Tibial nerve (tissue), 4 donors: Measurements from ENCODE around the gene CORO7. TPM values are rescaled to one million over a fixed set of nuclear protein-coding genes. Genes with fewer than 3 reads are reported as not detected.

Source experiments
- DNase-seq, 2 donors: peaks; one replicate each; pipeline ENCODE4 v3.0.0-alpha.2; 2019; ENCODE audit warnings: low spot score in 2 of 2
- H3K27ac ChIP-seq, 4 donors: fragments of 200-600 bp; sonication (generic) in 3 of 4; one replicate each; pipeline ENCODE4 v1.5.1; 2017 to 2019; ENCODE audit warnings: mild to moderate bottlenecking in 1 of 4
- H3K27me3 ChIP-seq, 2 donors: fragments of 200-600 bp; sonication (generic) in 1 of 2; one replicate each; pipeline versions ENCODE4 v1.5.1 to v1.6.0; 2017 to 2019
- H3K36me3 ChIP-seq, 3 donors: fragments of 200-600 bp; sonication (generic); one replicate each; pipeline ENCODE4 v1.5.1; 2018 to 2019
- H3K4me1 ChIP-seq, 4 donors: fragments of 200-600 bp; sonication (generic) in 3 of 4; one replicate each; pipeline ENCODE4 v1.5.1; 2017 to 2019
- H3K4me3 ChIP-seq, 4 donors: fragments of 200-600 bp; sonication (generic) in 3 of 4; one replicate each; pipeline ENCODE4 v1.5.1; 2017 to 2019; ENCODE audit warnings: mild to moderate bottlenecking in 1 of 4, moderate library complexity in 1 of 4
- H3K9me3 ChIP-seq, 4 donors: fragments of 200-600 bp; sonication (generic) in 3 of 4; one replicate each; pipeline ENCODE4 v1.5.1; 2017 to 2019
- CTCF ChIP-seq, 5 experiments: fragments of 200-600 bp in 3 of 5; fragments of 450-650 bp in 2 of 5; sonication (generic) in 3 of 5; IDR thresholded peaks; one replicate each; pipeline ENCODE4 v1.5.1; 2016 to 2019; ENCODE audit warnings: antibody characterized with exemption in 5 of 5, mild to moderate bottlenecking in 3 of 5, moderate library complexity in 2 of 5
- EP300 ChIP-seq, 2 donors: sonication (generic); formaldehyde crosslinking; IDR thresholded peaks; one replicate each; pipeline ENCODE4 v1.6.1; 2017; ENCODE audit warnings: antibody characterized with exemption in 2 of 2, mild to moderate bottlenecking in 1 of 2
- POLR2A ChIP-seq, 2 donors: fragments of 450-650 bp; IDR thresholded peaks; one replicate each; pipeline ENCODE4 v1.6.1; 2017; ENCODE audit warnings: antibody characterized with exemption in 2 of 2, mild to moderate bottlenecking in 2 of 2, moderate library complexity in 2 of 2
- WGBS, 2 donors: methylation state at CpG; one replicate each; pipeline ENCODE4 v1.1.5; 2018; 5-methylcytosine and 5-hydroxymethylcytosine counted together
- total RNA-seq, 4 donors: library from RNA; depleted of rRNA; stranded (reverse); fragments of >200 nt; gene quantifications; one replicate each; pipeline ENCODE4 v1.1.0, GENCODE V29; 2016

Gene CORO7
- total RNA-seq, 4 donors from 2014 or later = 27.8 to 77.4 (median 52.1) TPM

GRCh38 chr16:4450430-4450829, 34.0 kb upstream of the CORO7 start:
- Histone ChIP-seq H3K27ac (no peak overlapping the region), H3K9me3 (no peaks in the 10 kb centered on the region), H3K36me3 (peaks cover 3 to 98% (median 29%) of the 10 kb centered on the region in 3 donors), H3K27me3 (no peaks in the 10 kb centered on the region), H3K4me3 (no peak overlapping the region), H3K4me1 (no peaks in the 10 kb centered on the region)
- DNase-seq = no peak
- 94% methylated on average over 9 to 12 of the region's 14 CpGs for WGBS, 2 donors
- TF ChIP-seq POLR2A (IDR thresholded peaks at IDR 0.05) (no peak), EP300 (IDR thresholded peaks at IDR 0.05) (no peak), CTCF (IDR thresholded peaks at IDR 0.05) (no peak)

- Histone ChIP-seq H3K4me1 (no peaks in the 10 kb centered on the region), H3K36me3 (peaks cover 6 to 100% (median 25%) of the 10 kb centered on the region in 3 donors), H3K27ac (no peak overlapping the region), H3K4me3 (no peak overlapping the region), H3K27me3 (no peaks in the 10 kb centered on the region), H3K9me3 (no peaks in the 10 kb centered on the region)
- no peak for DNase-seq
- TF ChIP-seq EP300 (IDR thresholded peaks at IDR 0.05) (no peak), CTCF (IDR thresholded peaks at IDR 0.05) (no peak), POLR2A (IDR thresholded peaks at IDR 0.05) (no peak)
- WGBS, 2 donors = 91 to 94% methylated on average over 4 of the region's 4 CpGs
These were observed 27.6 kb upstream of the CORO7 start for GRCh38 chr16:4443986-4444385.

- peaks cover 6 to 100% (median 25%) of the 10 kb centered on the region in 3 donors for H3K36me3 ChIP-seq
These were observed 26.9 kb upstream of the CORO7 start for GRCh38 chr16:4443271-4443670.

DNA sequence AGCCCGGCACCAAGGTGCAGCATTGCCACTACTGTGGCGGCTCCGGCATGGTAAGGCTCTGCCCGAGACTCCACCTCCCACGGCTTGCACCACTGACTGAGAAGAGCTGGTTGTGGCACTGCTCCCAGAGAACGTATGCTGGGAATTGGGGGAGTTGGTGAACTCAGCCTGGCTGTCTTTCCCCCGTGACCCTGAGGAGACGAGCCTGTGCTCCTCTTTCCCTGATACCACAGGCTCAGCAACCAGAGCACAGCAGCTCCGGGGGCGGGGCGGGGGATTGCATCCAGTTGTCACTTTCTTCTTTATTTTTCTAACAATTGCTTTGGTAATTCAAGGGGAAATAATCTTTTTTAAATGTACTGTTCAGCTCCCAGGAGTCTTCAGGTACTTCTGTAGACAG, 26.0 kb upstream of the CORO7 start:
- 90 to 94% methylated on average over 11 of the region's 11 CpGs for WGBS, 2 donors
- TF ChIP-seq POLR2A (IDR thresholded peaks at IDR 0.05) = no peak
- DNase-seq = no peak
- no peaks in the 10 kb centered on the region for H3K27me3 ChIP-seq
- no peak overlapping the region for H3K27ac ChIP-seq
- no peak overlapping the region for H3K4me3 ChIP-seq
- no peaks in the 10 kb centered on the region for H3K4me1 ChIP-seq
- H3K9me3 ChIP-seq = no peaks in the 10 kb centered on the region
- H3K36me3 ChIP-seq = peaks cover 6 to 100% (median 22%) of the 10 kb centered on the region in 3 donors

More at GRCh38 chr16:4443271-4443670, 26.9 kb upstream of the CORO7 start:
- DNase-seq = no peak
- Histone ChIP-seq H3K4me3 (no peak overlapping the region), H3K9me3 (no peaks in the 10 kb centered on the region), H3K4me1 (no peaks in the 10 kb centered on the region), H3K27ac (no peak overlapping the region), H3K27me3 (no peaks in the 10 kb centered on the region)
- 65 to 81% methylated on average over 5 of the region's 5 CpGs for WGBS, 2 donors
- TF ChIP-seq POLR2A (IDR thresholded peaks at IDR 0.05) (no peak), EP300 (IDR thresholded peaks at IDR 0.05) (no peak), CTCF (IDR thresholded peaks at IDR 0.05) (no peak)

DNA sequence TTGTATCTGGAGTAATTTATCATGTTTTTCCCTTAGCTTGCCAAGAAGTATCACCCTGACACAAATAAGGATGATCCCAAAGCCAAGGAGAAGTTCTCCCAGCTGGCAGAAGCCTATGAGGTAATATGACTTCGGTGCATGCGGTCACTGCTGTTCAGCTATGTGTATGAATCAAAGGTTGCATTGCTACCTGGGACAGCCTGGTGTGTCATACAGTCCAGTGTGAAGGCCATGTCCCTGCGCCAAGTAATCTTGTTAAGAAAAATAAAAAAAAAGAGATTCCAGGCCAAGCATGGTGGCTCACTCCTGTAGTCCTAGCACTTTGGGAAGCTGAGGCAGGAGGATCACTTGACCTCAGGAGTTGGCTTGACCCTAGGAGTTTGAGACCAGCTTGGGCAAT, 21.0 kb upstream of the CORO7 start:
- Histone ChIP-seq H3K27ac (no peak overlapping the region), H3K27me3 (no peaks in the 10 kb centered on the region), H3K4me1 (no peaks in the 10 kb centered on the region), H3K9me3 (no peaks in the 10 kb centered on the region), H3K4me3 (no peak overlapping the region), H3K36me3 (peaks cover 3 to 95% (median 5%) of the 10 kb centered on the region in 3 donors)
- 95 to 97% methylated on average over 3 of the region's 3 CpGs for WGBS, 2 donors
- DNase-seq = no peak
- TF ChIP-seq POLR2A (IDR thresholded peaks at IDR 0.05) (no peak), EP300 (IDR thresholded peaks at IDR 0.05) (no peak), CTCF (IDR thresholded peaks at IDR 0.05) (no peak)
